HG03378 (cell line): ENCODE data around the gene LMBR1L.

Experiments used
- ATAC-seq: cut with Tn5 transposase; IDR thresholded peaks from one replicate; pipeline ENCODE4 v1.9.1; 2021; ENCODE audit warnings: mild to moderate bottlenecking, moderate library complexity; ENCODE audit not compliant: unreplicated experiment

Gene LMBR1L

DNA sequence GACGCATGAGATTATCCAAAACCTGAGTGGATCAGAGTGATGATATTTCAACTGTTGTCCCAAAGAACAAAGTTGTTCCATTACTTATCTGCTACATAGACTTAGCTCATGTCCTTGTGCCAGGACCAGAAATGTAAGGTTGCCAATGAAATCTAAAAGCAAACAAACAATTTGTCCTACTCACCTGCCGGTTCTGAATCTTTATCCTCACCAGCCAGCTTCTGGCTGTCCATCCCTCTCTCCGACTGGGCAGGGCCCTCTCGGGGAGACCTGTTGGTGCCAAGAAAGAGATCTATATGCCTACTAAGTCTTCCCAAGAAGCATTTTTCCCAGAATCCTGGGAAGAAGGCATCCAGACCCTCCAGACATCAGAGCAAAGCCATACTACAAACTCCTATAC lies 55.6 kb downstream of the LMBR1L start:
- no peak for ATAC-seq

DNA sequence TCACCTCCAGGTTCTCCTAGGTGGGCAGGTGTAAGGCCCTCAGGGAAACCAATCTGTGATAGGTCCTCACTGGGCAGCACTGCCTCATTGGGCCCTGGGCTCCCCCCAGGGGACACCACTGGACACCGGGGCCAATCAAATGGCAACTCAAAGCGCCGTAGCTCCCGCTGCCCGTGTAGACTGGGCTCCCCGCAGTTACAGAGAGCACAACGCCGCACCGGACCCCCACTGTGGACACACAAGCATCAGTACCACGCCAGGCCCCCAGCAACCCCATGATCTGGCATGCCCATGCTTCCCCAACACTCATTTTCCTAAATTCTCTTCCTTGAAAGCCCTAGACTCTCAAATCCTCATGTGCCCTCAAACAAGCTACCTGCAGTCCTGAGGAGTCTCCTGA lies 56.1 kb downstream of the LMBR1L start:
- no peak for ATAC-seq

DNA sequence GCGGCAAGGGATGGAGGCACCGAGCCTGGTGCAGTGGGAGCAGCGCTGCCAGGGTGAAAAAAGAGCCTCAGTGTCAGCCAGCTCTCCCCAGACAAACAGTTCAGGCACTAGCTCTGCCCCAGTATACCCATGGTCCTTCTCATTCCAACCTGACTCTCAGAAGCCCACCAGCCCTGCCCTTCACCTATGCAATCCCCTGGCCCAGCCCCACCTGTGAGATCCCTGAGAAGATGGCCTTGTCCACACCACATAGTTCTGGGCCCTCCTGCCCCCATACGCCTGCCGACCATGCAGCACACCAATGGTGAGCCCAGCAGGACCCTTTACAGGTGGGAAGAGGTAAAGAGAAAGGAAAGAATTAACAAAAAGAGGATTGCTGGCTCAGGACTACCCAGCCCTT lies 56.6 kb downstream of the LMBR1L start:
- ATAC-seq: no peak

DNA sequence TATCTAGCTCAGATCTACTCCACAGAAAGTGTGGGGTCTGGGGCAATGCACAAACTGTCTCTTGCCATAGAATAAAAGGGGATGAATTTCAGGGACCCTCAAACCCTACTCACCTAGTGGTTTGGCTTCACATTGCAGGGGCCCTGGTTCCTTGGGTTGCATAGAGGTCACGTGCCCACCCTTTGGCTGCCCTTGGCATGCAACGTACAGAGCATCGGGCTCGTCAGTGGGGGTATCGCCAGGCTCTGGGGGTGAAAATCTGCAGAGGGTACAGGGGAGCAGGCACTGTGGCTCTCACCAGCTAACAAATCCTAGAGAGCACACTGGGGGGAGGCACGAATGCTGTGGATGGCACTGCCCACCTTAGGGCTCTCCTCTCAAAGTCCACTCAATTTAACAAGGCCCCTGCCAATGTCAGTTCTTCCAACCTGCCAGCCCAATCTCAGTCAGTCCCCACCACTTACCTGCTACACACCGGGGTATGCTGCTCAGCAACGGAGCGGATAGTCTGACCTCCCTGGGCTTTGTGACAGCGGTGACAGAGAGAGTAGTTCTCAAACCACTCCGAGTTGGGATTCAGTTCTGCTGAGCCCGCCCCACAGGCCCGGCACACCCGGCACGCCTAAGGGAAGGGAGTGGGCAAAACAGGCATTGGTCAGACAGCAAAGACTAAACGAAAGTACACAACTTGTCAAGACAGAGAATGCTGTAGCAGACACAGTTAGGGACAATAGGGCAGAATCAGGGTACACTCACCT lies 58.0 kb downstream of the LMBR1L start:
- no peak for ATAC-seq

DNA sequence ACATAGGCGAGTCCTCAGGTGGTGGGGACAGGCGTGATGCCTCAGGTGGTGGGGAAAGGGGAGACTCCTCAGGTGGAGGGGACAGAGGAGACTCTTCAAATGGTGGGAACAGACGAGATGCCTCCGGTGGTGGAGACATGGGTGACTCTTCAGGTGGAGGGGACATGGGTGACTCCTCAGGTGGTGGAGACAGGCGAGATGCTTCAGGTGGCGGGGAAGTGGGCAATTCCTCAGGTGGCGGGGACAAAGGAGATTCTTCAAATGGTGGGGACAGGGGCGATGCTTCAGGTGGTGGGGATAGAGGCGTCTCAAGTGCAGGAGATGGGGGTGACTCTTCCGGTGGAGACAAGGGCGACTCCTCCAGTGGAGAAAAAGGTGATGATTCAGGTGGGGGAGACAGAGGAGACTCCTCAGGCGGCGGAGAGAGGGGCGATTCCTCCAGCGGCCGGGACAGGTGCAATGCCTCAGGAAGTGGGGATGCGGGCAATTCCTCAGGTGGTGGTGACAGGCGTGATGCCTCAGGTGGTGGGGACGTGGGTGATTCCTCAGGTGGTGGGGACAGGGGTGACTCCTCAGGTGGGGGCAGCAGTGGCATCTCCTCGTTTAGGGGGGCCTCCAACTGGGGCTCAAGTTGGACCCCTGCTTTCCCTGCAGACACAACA lies 58.7 kb downstream of the LMBR1L start:
- no peak for ATAC-seq

DNA sequence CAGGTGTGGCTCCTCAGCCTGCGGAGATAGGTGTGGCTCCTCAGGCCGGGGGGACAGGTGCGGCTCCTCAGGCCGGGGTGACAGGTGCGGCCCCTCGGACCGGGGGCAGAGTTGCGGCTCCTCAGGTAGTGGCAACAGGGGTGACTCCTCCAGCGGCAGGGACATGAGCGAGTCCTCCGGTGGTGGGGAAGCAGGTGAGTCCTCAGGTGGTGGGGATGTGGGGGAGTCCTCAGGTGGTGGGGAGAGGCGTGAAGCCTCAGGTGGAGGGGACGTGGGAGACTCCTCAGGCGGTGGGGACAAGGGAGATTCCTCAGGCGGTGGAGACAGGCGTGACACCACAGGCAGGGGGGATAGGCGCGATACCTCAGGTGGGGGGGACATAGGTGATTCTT lies 59.3 kb downstream of the LMBR1L start:
- no peak for ATAC-seq

DNA sequence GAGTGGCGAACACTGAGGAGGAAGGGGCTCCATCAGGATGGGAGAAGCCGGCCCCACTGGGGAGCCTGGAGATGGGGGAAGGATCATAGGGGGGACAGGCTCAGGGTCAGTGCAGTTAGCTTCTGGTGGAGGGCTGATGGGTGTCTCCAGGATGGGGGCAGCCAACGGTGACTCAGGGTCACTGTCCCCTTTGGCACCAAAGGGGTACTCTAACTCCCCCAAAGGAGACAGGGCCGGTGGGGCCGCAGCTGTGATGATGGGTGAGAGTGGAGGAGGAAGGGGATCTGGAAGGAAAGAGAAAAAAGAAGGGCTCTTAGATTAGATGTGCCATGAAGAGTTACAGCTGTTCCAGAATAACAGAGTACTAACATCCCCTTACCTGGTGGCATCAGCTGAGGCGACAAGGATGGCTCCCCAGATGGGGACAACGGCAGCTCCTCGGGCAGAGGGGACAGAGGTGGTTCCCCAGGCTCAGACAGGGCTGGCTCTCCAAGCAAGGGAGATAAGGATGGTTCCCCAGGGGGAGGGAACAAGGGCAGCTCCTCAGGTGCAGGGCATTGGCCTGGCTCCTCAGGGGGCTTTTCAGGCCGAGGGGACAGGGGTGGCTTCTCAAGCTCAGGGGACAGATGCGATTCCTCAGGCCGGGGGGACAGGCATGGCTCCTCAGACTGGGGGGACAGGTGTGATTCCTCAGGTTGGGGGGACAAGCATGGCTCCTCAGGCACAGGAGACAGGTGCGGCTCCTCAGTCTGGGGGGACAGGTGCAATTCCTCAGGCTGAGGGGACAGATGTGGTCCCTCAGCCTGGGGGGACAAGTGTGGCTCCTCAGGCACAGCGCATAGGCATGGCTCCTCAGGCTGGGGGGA lies 59.9 kb downstream of the LMBR1L start:
- no peak for ATAC-seq

DNA sequence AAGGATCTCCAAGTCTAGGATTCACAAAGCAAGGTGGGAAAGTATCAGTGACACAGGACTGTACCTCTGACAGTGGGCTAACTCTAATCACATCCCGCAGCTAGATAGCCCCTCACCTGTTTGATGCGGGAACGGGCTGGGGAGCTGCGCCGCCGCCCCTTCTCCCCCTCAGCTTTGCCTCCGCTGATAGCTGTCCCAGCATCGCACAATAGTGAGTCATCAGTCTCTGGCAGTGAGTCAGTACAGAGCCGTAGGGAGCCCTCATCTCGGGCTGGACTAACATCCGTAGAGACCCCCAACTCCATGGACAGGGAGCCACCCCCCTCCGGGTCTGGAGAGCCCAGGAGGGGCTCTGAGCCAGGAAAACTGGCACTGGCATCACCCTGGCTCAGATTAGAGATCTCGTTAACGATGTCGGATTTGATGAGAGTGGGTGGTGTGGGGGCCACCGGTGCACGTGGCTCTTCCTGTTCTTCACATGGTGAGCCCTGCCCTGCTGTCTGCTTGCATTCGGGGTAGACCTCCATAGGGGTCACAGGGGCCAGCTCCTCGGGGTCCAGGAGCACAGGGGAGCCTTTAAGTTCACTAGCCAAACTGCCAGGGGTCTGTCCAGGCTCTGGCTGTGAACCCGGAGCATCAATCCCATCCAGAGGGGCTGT lies 61.0 kb downstream of the LMBR1L start:
- no peak for ATAC-seq

DNA sequence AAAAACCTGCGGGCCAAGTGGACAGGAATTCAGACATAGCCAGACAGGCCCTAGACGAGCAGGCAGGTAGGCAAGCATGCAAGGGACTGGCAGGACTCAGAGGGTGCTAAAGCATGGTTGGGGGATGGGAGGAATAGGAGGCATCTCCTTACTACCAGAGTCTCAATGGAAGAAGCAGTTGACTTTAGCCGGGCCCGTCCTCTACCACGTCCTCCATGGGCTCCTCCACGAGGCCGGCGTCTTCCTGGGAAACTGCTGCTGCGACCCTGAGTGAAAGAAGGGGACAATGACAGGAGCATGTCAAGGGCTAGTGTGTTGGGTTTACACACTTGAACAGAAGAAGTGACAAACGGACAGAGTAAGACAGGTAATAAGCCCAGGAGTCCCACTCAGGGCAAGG lies 61.7 kb downstream of the LMBR1L start:
- ATAC-seq: no peak
